ENCODE results near the gene PXDC1. TPM values are rescaled to one million over a fixed set of nuclear protein-coding genes. Genes with fewer than 3 reads are reported as not detected.

The PXDC1 gene
- total RNA-seq, 2 experiments from 2014 or later: 0.17 to 0.27 TPM

GRCh38 chr6:3777730-3778461, 26.4 kb upstream of the PXDC1 start:
- no peak for TF ChIP-seq CTCF (IDR thresholded peaks at IDR 0.05)
- H3K27me3 Mint-ChIP-seq: peaks cover 5% of the 10 kb centered on the region
- H3K36me3 Mint-ChIP-seq (ENCODE audit: low read depth): no peaks in the 10 kb centered on the region
- no peak overlapping the region for H3K4me3 Mint-ChIP-seq
- H3K9me3 ChIP-seq (ENCODE audit: control insufficient read depth in 1 of 2, insufficient read depth in 1 of 2, low read length in 2 of 2): no peaks in the 10 kb centered on the region
- ATAC-seq (ENCODE audit: poor library complexity) (no peak), DNase-seq (no peak)
- H3K27ac Mint-ChIP-seq: no peak overlapping the region
- H3K4me1 Mint-ChIP-seq (ENCODE audit: low read depth): no peaks in the 10 kb centered on the region
- ChIA-PET POLR2A (no interaction called here), CTCF (no interaction called here)
- H3K36me3 ChIP-seq (ENCODE audit: insufficient read depth, low read length): no peaks in the 10 kb centered on the region
- no peaks in the 10 kb centered on the region for H3K27me3 ChIP-seq (ENCODE audit: control insufficient read depth in 1 of 2, insufficient read depth in 2 of 2, low read length in 2 of 2)
- H3K4me1 ChIP-seq (ENCODE audit: insufficient read depth, low read length): no peaks in the 10 kb centered on the region
- intact Hi-C loops (cut with DNase I, micrococcal nuclease): no loop called here
- no peaks in the 10 kb centered on the region for H3K9me3 Mint-ChIP-seq
- no peak overlapping the region for H3K27ac ChIP-seq (ENCODE audit: low read depth in 1 of 2, low read length in 2 of 2)
- H3K4me3 ChIP-seq (ENCODE audit: low read length): no peak overlapping the region

- POLR2A ChIA-PET: no interaction called here
These were observed 25.5 kb upstream of the PXDC1 start for GRCh38 chr6:3776881-3777507.

GRCh38 chr6:3775847-3776246, 24.3 kb upstream of the PXDC1 start:
- peaks cover 0 to 4% of the 10 kb centered on the region in 2 experiments for H3K9me3 ChIP-seq (ENCODE audit: control insufficient read depth in 1 of 2, insufficient read depth in 1 of 2, low read length in 2 of 2)
- peaks cover 20% of the 10 kb centered on the region for H3K27me3 Mint-ChIP-seq
- no peak overlapping the region for H3K4me3 ChIP-seq (ENCODE audit: low read length)
- H3K27me3 ChIP-seq (ENCODE audit: control insufficient read depth in 1 of 2, insufficient read depth in 2 of 2, low read length in 2 of 2): no peaks in the 10 kb centered on the region
- TF ChIP-seq CTCF (IDR thresholded peaks at IDR 0.05): no peak
- no peaks in the 10 kb centered on the region for H3K4me1 Mint-ChIP-seq (ENCODE audit: low read depth)
- no peaks in the 10 kb centered on the region for H3K4me1 ChIP-seq (ENCODE audit: insufficient read depth, low read length)
- ChIA-PET POLR2A (no interaction called here), CTCF (no interaction called here)
- ATAC-seq (ENCODE audit: poor library complexity): no peak
- no peak overlapping the region for H3K27ac Mint-ChIP-seq
- no peaks in the 10 kb centered on the region for H3K36me3 ChIP-seq (ENCODE audit: insufficient read depth, low read length)
- intact Hi-C loops (cut with DNase I, micrococcal nuclease): no loop called here
- H3K27ac ChIP-seq (ENCODE audit: low read depth in 1 of 2, low read length in 2 of 2): no peak overlapping the region
- no peak for DNase-seq
- no peak overlapping the region for H3K4me3 Mint-ChIP-seq
- H3K36me3 Mint-ChIP-seq (ENCODE audit: low read depth): no peaks in the 10 kb centered on the region
- no peaks in the 10 kb centered on the region for H3K9me3 Mint-ChIP-seq

More at GRCh38 chr6:3776881-3777507, 25.5 kb upstream of the PXDC1 start:
- CTCF ChIA-PET: no interaction called here
- Mint-ChIP-seq H3K27ac (no peak overlapping the region), H3K4me3 (no peak overlapping the region), H3K36me3 (ENCODE audit: low read depth) (no peaks in the 10 kb centered on the region), H3K9me3 (no peaks in the 10 kb centered on the region), H3K27me3 (peaks cover 14% of the 10 kb centered on the region), H3K4me1 (ENCODE audit: low read depth) (no peaks in the 10 kb centered on the region)
- ATAC-seq (ENCODE audit: poor library complexity): no peak
- no peak overlapping the region for H3K27ac ChIP-seq (ENCODE audit: low read depth in 1 of 2, low read length in 2 of 2)
- intact Hi-C loops (cut with DNase I, micrococcal nuclease): no loop called here
- no peaks in the 10 kb centered on the region for H3K27me3 ChIP-seq (ENCODE audit: control insufficient read depth in 1 of 2, insufficient read depth in 2 of 2, low read length in 2 of 2)
- no peak overlapping the region for H3K4me3 ChIP-seq (ENCODE audit: low read length)
- no peak for DNase-seq
- no peak for TF ChIP-seq CTCF (IDR thresholded peaks at IDR 0.05)
- H3K36me3 ChIP-seq (ENCODE audit: insufficient read depth, low read length): no peaks in the 10 kb centered on the region
- no peaks in the 10 kb centered on the region for H3K4me1 ChIP-seq (ENCODE audit: insufficient read depth, low read length)
- peaks cover 0 to under 1% of the 10 kb centered on the region in 2 experiments for H3K9me3 ChIP-seq (ENCODE audit: control insufficient read depth in 1 of 2, insufficient read depth in 1 of 2, low read length in 2 of 2)

Measured in CD4-positive, alpha-beta T cell (primary cell).